Chondrocyte (in vitro differentiated cells): Measurements from ENCODE around the gene CMTM3. TPM values are rescaled to one million over a fixed set of nuclear protein-coding genes. Genes with fewer than 3 reads are reported as not detected.
A peak's percentile ranks its signal among the peaks of the same experiment; 100 is the strongest.

Experiments used
- DNase-seq: peaks from one replicate; pipeline ENCODE4 v3.0.0; 2021; ENCODE audit warnings: mixed read lengths, low spot score
- H3K27ac Mint-ChIP-seq: one replicate; pipeline ENCODE4 v1.8.0; 2021; ENCODE audit warnings: mild to moderate bottlenecking, moderate library complexity, mixed read lengths; ENCODE audit not compliant: unreplicated experiment
- H3K27me3 Mint-ChIP-seq: 2 replicates; pipeline ENCODE4 v1.8.0; 2021; ENCODE audit warnings: low read depth, mixed read lengths
- H3K36me3 Mint-ChIP-seq: 2 replicates; pipeline ENCODE4 v1.8.0; 2021; ENCODE audit warnings: low read depth, mixed read lengths
- H3K4me1 Mint-ChIP-seq: 2 replicates; pipeline ENCODE4 v1.8.0; 2021; ENCODE audit warnings: low read depth, mild to moderate bottlenecking, mixed read lengths
- H3K4me3 Mint-ChIP-seq: one replicate; pipeline ENCODE4 v1.8.0; 2021; ENCODE audit warnings: mild to moderate bottlenecking, moderate library complexity, mixed read lengths; ENCODE audit not compliant: unreplicated experiment
- H3K9me3 Mint-ChIP-seq: 2 replicates; pipeline ENCODE4 v1.8.0; 2021; ENCODE audit warnings: low read depth, mixed read lengths
- CTCF ChIP-seq: fragments of 200-600 bp; sonication (generic); IDR thresholded peaks from 2 replicates; pipeline ENCODE4 v1.5.0; 2021; ENCODE audit warnings: antibody characterized with exemption, mild to moderate bottlenecking, moderate library complexity
- total RNA-seq: library from RNA; stranded (reverse); gene quantifications from 3 replicates; pipeline ENCODE4 v1.2.1, GENCODE V29; 2021

CMTM3 gene
- total RNA-seq, 1 donor from 2014 or later = 76.5 TPM

- Mint-ChIP-seq H3K4me1 (peaks cover 51% of the 10 kb centered on the region), H3K27me3 (no peaks in the 10 kb centered on the region), H3K36me3 (peaks cover 15% of the 10 kb centered on the region), H3K27ac (no peak overlapping the region), H3K9me3 (no peaks in the 10 kb centered on the region), H3K4me3 (no peak overlapping the region)
- TF ChIP-seq CTCF = no peak
- no peak for DNase-seq
Observed at GRCh38 chr16:66612422-66612821, 7.9 kb downstream of the CMTM3 start.

- Mint-ChIP-seq H3K4me1 (peaks cover 54% of the 10 kb centered on the region), H3K4me3 (no peak overlapping the region), H3K36me3 (peaks cover 15% of the 10 kb centered on the region), H3K27me3 (no peaks in the 10 kb centered on the region), H3K27ac (peak overlapping the region; percentile 59), H3K9me3 (no peaks in the 10 kb centered on the region)
- TF ChIP-seq CTCF = no peak
- DNase-seq = no peak
Observed at GRCh38 chr16:66614161-66614802, 9.8 kb downstream of the CMTM3 start.

GRCh38 chr16:66616169-66616568 lies 11.7 kb downstream of the CMTM3 start:
- TF ChIP-seq CTCF = no peak
- Mint-ChIP-seq H3K27ac (peak overlapping the region; percentile 22), H3K27me3 (no peaks in the 10 kb centered on the region), H3K4me1 (peaks cover 69% of the 10 kb centered on the region), H3K4me3 (no peak overlapping the region), H3K9me3 (no peaks in the 10 kb centered on the region), H3K36me3 (peaks cover 6% of the 10 kb centered on the region)
- no peak for DNase-seq

- Mint-ChIP-seq H3K9me3 (no peaks in the 10 kb centered on the region), H3K36me3 (peaks cover 6% of the 10 kb centered on the region), H3K4me1 (peaks cover 69% of the 10 kb centered on the region), H3K27me3 (no peaks in the 10 kb centered on the region), H3K4me3 (no peak overlapping the region), H3K27ac (peak overlapping the region; percentile 95)
- DNase-seq = no peak
- no peak for TF ChIP-seq CTCF
Observed at GRCh38 chr16:66616592-66616991, 12.1 kb downstream of the CMTM3 start.

- Mint-ChIP-seq H3K27me3 (no peaks in the 10 kb centered on the region), H3K27ac (peak overlapping the region; percentile 95), H3K4me3 (no peak overlapping the region), H3K4me1 (peaks cover 69% of the 10 kb centered on the region), H3K9me3 (no peaks in the 10 kb centered on the region), H3K36me3 (peaks cover 7% of the 10 kb centered on the region)
- no peak for DNase-seq
- no peak for TF ChIP-seq CTCF
Observed at GRCh38 chr16:66617010-66617434, 12.5 kb downstream of the CMTM3 start.
